Mesendoderm (in vitro differentiated cells): ENCODE measurements around the gene ZBTB12.

ENCODE experiments used
- DNase-seq: peaks from one replicate; pipeline ENCODE4 v3.0.0; 2013
- H2AK5ac ChIP-seq: 2 replicates; pipeline ENCODE4 v1.6.1; 2013; ENCODE audit warnings: low read length, inconsistent platforms
- H2BK120ac ChIP-seq: 2 replicates; pipeline ENCODE4 v1.6.1; 2013; ENCODE audit warnings: low read depth, mild to moderate bottlenecking, low read length, moderate library complexity, mixed read lengths
- H2BK15ac ChIP-seq: replicated peaks from 2 replicates; pipeline ENCODE4 v1.6.1; 2013; ENCODE audit warnings: low read depth, mild to moderate bottlenecking, moderate library complexity
- H2BK5ac ChIP-seq: 2 replicates; pipeline ENCODE4 v1.6.1; 2013; ENCODE audit warnings: low read length, inconsistent platforms
- H3K18ac ChIP-seq: 2 replicates; pipeline ENCODE4 v1.6.1; 2013; ENCODE audit warnings: mild to moderate bottlenecking, low read length, mixed read lengths
- H3K23ac ChIP-seq: one replicate; pipeline ENCODE4 v1.6.1; 2013; ENCODE audit warnings: low read length
- H3K27ac ChIP-seq: 2 replicates; pipeline ENCODE4 v1.5.1; 2013; ENCODE audit warnings: low read depth, mild to moderate bottlenecking, inconsistent platforms, low read length, moderate library complexity
- H3K27me3 ChIP-seq: 2 replicates; pipeline ENCODE4 v1.6.1; 2013; ENCODE audit warnings: low read length, control low read depth, mild to moderate bottlenecking, inconsistent platforms; ENCODE audit not compliant: insufficient read depth, poor library complexity
- H3K36me3 ChIP-seq: 2 replicates; pipeline ENCODE4 v1.6.1; 2013; ENCODE audit warnings: low read length, inconsistent platforms; ENCODE audit not compliant: control insufficient read depth, insufficient read depth
- H3K4ac ChIP-seq: one replicate; pipeline ENCODE4 v1.6.1; 2013; ENCODE audit warnings: low read depth, mild to moderate bottlenecking, low read length, moderate library complexity
- H3K4me1 ChIP-seq: 2 replicates; pipeline ENCODE4 v1.6.1; 2013; ENCODE audit warnings: low read depth, low read length, inconsistent platforms; ENCODE audit not compliant: control insufficient read depth
- H3K4me2 ChIP-seq: 2 replicates; pipeline ENCODE4 v1.6.1; 2013; ENCODE audit warnings: low read length
- H3K4me3 ChIP-seq: 2 replicates; pipeline ENCODE4 v1.5.1; 2013; ENCODE audit warnings: mild to moderate bottlenecking, low read length
- H3K56ac ChIP-seq: one replicate; pipeline ENCODE4 v1.6.1; 2013; ENCODE audit warnings: low read length
- H3K79me1 ChIP-seq: 2 replicates; pipeline ENCODE4 v1.6.1; 2013; ENCODE audit warnings: low read length, inconsistent platforms
- H3K79me2 ChIP-seq: 2 replicates; pipeline ENCODE4 v1.6.1; 2013; ENCODE audit warnings: mild to moderate bottlenecking, low read length; ENCODE audit not compliant: control insufficient read depth, insufficient read depth
- H3K9ac ChIP-seq: 2 replicates; pipeline ENCODE4 v1.6.1; 2013; ENCODE audit warnings: low read length, inconsistent platforms
- H4K5ac ChIP-seq: one replicate; pipeline ENCODE4 v1.6.1; 2013; ENCODE audit warnings: low read length
- H4K8ac ChIP-seq: one replicate; pipeline ENCODE4 v1.6.1; 2013; ENCODE audit warnings: low read depth, mild to moderate bottlenecking, control low read depth, low read length, moderate library complexity
- WGBS: extraction: QIAGEN DNeasy Blood & Tissue Kit; methylation state at CpG from one replicate; pipeline ENCODE4 v1.1.7; 2013; ENCODE audit warnings: low lambda C conversion rate, missing lambda C conversion rate; ENCODE audit not compliant: insufficient coverage; ENCODE audit errors: extremely low coverage; 5-methylcytosine and 5-hydroxymethylcytosine counted together

The ZBTB12 gene

DNA sequence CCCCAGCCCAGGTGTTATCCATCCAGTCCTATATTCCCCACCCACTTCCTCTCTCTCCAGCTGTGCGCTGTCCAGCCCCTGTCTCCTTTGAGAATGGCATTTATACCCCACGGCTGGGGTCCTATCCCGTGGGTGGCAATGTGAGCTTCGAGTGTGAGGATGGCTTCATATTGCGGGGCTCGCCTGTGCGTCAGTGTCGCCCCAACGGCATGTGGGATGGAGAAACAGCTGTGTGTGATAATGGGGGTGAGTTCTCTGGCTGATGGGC lies 26.7 kb upstream of the ZBTB12 start:
- Histone ChIP-seq H3K4me1 (no peaks in the 10 kb centered on the region), H3K36me3 (no peaks in the 10 kb centered on the region), H3K4me3 (no peak overlapping the region), H3K4me2 (no peak overlapping the region), H3K56ac (no peak overlapping the region), H3K23ac (no peak overlapping the region), H4K8ac (no peak overlapping the region), H3K27me3 (no peaks in the 10 kb centered on the region), H3K4ac (no peak overlapping the region), H3K9ac (no peak overlapping the region), H2BK15ac (no peak overlapping the region), H3K79me2 (no peaks in the 10 kb centered on the region), H2AK5ac (no peak overlapping the region), H2BK120ac (no peak overlapping the region), H3K18ac (no peak overlapping the region), H3K27ac (no peak overlapping the region), H2BK5ac (no peak overlapping the region), H4K5ac (no peak overlapping the region), H3K79me1 (no peaks in the 10 kb centered on the region)
- no peak for DNase-seq
- no CpG with 5 or more reads among the region's 9 CpGs for WGBS

- no CpG with 5 or more reads among the region's 11 CpGs for WGBS
- Histone ChIP-seq H3K23ac (no peak overlapping the region), H3K4me1 (no peaks in the 10 kb centered on the region), H3K4me3 (no peak overlapping the region), H3K4ac (no peak overlapping the region), H3K27me3 (no peaks in the 10 kb centered on the region), H3K79me2 (no peaks in the 10 kb centered on the region), H4K5ac (no peak overlapping the region), H2AK5ac (no peak overlapping the region), H3K4me2 (no peak overlapping the region), H2BK15ac (no peak overlapping the region), H3K56ac (peak overlapping the region; percentile 15), H3K79me1 (no peaks in the 10 kb centered on the region), H2BK5ac (no peak overlapping the region), H3K36me3 (no peaks in the 10 kb centered on the region), H3K18ac (no peak overlapping the region), H4K8ac (no peak overlapping the region), H3K27ac (no peak overlapping the region), H3K9ac (no peak overlapping the region), H2BK120ac (no peak overlapping the region)
- DNase-seq, result no peak
These were observed 26.2 kb upstream of the ZBTB12 start for GRCh38 chr6:31927863-31928671.

- Histone ChIP-seq H3K4me3 (no peak within 1 kb of the TSS), H3K9ac (no peak within 1 kb of the TSS), H2BK15ac (no peak within 1 kb of the TSS), H3K4me1 (no peaks in the 10 kb centered on the region), H3K27me3 (no peaks in the 10 kb centered on the region), H3K4me2 (no peak within 1 kb of the TSS), H2BK5ac (no peak within 1 kb of the TSS), H3K18ac (no peak within 1 kb of the TSS), H2BK120ac (no peak within 1 kb of the TSS), H3K56ac (peak within 1 kb of the TSS; percentile 15), H3K4ac (no peak within 1 kb of the TSS), H3K79me2 (no peaks in the 10 kb centered on the region), H3K79me1 (no peaks in the 10 kb centered on the region), H3K23ac (no peak within 1 kb of the TSS), H3K27ac (no peak within 1 kb of the TSS), H3K36me3 (no peaks in the 10 kb centered on the region), H4K5ac (no peak within 1 kb of the TSS), H2AK5ac (no peak within 1 kb of the TSS), H4K8ac (no peak within 1 kb of the TSS)
- no CpG with 5 or more reads among the region's 11 CpGs for WGBS
- DNase-seq, result no peak
These were observed 25.5 kb upstream of the ZBTB12 start, which contains the start of gene C2 for GRCh38 chr6:31927242-31927862. C2 (plus strand) TSS chr6:31927717; CDS start chr6:31927753, 36 bp downstream.

DNA sequence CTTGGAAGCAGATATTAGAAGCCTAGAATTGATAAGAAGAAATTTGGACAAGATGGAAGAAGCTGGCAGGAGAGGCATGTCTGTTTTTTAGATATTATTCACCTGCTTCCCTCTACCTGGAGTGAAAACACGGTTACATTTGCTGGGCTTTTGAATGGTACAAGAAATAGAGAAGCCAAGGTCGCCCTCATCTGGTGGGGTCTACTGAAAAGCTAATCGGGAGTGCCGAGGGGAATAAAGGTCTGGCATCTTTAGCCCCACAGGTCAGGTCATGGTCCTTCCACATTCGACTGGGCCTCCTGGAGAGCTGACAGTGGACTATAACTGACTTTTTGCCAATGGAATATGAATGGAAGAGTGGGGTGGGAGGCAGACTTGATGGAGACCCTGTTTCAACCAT lies 21.1 kb upstream of the ZBTB12 start:
- no peak overlapping the region for H3K56ac ChIP-seq
- H4K5ac ChIP-seq, result no peak overlapping the region
- no peak overlapping the region for H3K4ac ChIP-seq
- no CpG with 5 or more reads among the region's 5 CpGs for WGBS
- no peak overlapping the region for H3K23ac ChIP-seq
- H3K4me1 ChIP-seq, result no peaks in the 10 kb centered on the region
- no peak overlapping the region for H3K18ac ChIP-seq
- H2BK120ac ChIP-seq, result no peak overlapping the region
- H3K9ac ChIP-seq, result no peak overlapping the region
- H3K27me3 ChIP-seq, result no peaks in the 10 kb centered on the region
- no peak overlapping the region for H3K4me3 ChIP-seq
- H3K36me3 ChIP-seq, result no peaks in the 10 kb centered on the region
- H2BK5ac ChIP-seq, result no peak overlapping the region
- no peaks in the 10 kb centered on the region for H3K79me1 ChIP-seq
- H3K79me2 ChIP-seq, result no peaks in the 10 kb centered on the region
- peak; percentile 53 for DNase-seq
- H3K4me2 ChIP-seq, result no peak overlapping the region
- no peak overlapping the region for H3K27ac ChIP-seq
- H2AK5ac ChIP-seq, result no peak overlapping the region
- no peak overlapping the region for H2BK15ac ChIP-seq
- no peak overlapping the region for H4K8ac ChIP-seq

- no peak overlapping the region for H4K5ac ChIP-seq
- H2AK5ac ChIP-seq, result no peak overlapping the region
- no CpG with 5 or more reads among the region's 2 CpGs for WGBS
- H3K27me3 ChIP-seq, result no peaks in the 10 kb centered on the region
- no peak overlapping the region for H4K8ac ChIP-seq
- H3K4me1 ChIP-seq, result no peaks in the 10 kb centered on the region
- no peak overlapping the region for H3K4ac ChIP-seq
- H3K27ac ChIP-seq, result no peak overlapping the region
- no peak overlapping the region for H2BK5ac ChIP-seq
- no peaks in the 10 kb centered on the region for H3K79me2 ChIP-seq
- H3K18ac ChIP-seq, result no peak overlapping the region
- no peak overlapping the region for H3K56ac ChIP-seq
- no peak overlapping the region for H3K4me3 ChIP-seq
- no peak overlapping the region for H3K9ac ChIP-seq
- H2BK15ac ChIP-seq, result no peak overlapping the region
- H2BK120ac ChIP-seq, result no peak overlapping the region
- H3K36me3 ChIP-seq, result no peaks in the 10 kb centered on the region
- no peaks in the 10 kb centered on the region for H3K79me1 ChIP-seq
- H3K23ac ChIP-seq, result no peak overlapping the region
- DNase-seq, result no peak
- no peak overlapping the region for H3K4me2 ChIP-seq
These were observed 18.9 kb upstream of the ZBTB12 start for GRCh38 chr6:31920811-31921210.
